GM12878 (cell line): Measurements from ENCODE around the gene RHOF. TPM values are rescaled to one million over a fixed set of nuclear protein-coding genes. Genes with fewer than 3 reads are reported as not detected.

ENCODE experiments used
- ATAC-seq: fragments of 200-7000 bp; cut with Tn5 transposase; 3 replicates; pipeline ENCODE4 v1.9.1; 2020; ENCODE audit warnings: mild to moderate bottlenecking, moderate library complexity
- BruUV-seq: library from RNA; stranded (reverse); fragments of 400-500 nt; replicated peaks from 2 replicates; lab custom pipeline; 2021; lab: Mats Ljungman, UMichigan
- CTCF ChIA-PET: fragments of 300-600 bp; sonication (Branson Sonifier 250); formaldehyde crosslinking; extraction: SDS; loops from one replicate; lab custom pipeline; 2021; ENCODE audit warnings: inconsistent platforms; lab: Yijun Ruan, JAX
- POLR2A ChIA-PET: fragments of 350-600 bp; formaldehyde crosslinking; extraction: SDS; loops from one replicate; lab custom pipeline; 2021; ENCODE audit warnings: inconsistent platforms; lab: Charles Lee
- RAD21 ChIA-PET: fragments of 300-600 bp; sonication (Branson Sonifier 250); formaldehyde crosslinking; loops from one replicate; lab custom pipeline; 2023; ENCODE audit warnings: antibody characterized with exemption; ENCODE audit not compliant: unreplicated experiment; lab: Charles Lee
- SMC1A ChIA-PET: fragments of 300-600 bp; sonication (Branson Sonifier 250); formaldehyde crosslinking; loops from one replicate; lab custom pipeline; 2023; ENCODE audit not compliant: unreplicated experiment, uncharacterized antibody; lab: Charles Lee
- DNase-seq: peaks from one replicate; pipeline ENCODE4 v3.0.0-alpha.2; 2011; ENCODE audit warnings: low read depth, low spot score
- FAIRE-seq: peaks from 3 replicates; lab custom pipeline; 2011; peaks lifted over from hg19 to GRCh38; lab: Jason Lieb, UNC
- H2AFZ ChIP-seq: 2 replicates; pipeline ENCODE4 v1.6.0; 2011; ENCODE audit warnings: low read depth, low read length, control low read depth; ENCODE audit not compliant: control insufficient read depth
- H3K27ac ChIP-seq: 2 replicates; pipeline ENCODE4 v1.5.1; 2011; ENCODE audit warnings: control low read depth; ENCODE audit not compliant: control insufficient read depth, insufficient read depth
- H3K27me3 ChIP-seq, 2 experiments: replicated peaks in 1 of 2; 2 replicates each; pipeline versions ENCODE4 v1.6.0 to v1.6.1; 2011; ENCODE audit warnings: low read length in 1 of 2; ENCODE audit not compliant: control insufficient read depth in 2 of 2, insufficient read depth in 2 of 2
- H3K36me3 ChIP-seq, 2 experiments: 2 replicates each; pipeline ENCODE4 v1.5.1; 2011; ENCODE audit warnings: low read length in 1 of 2; ENCODE audit not compliant: control insufficient read depth in 2 of 2, insufficient read depth in 2 of 2
- H3K4me1 ChIP-seq: 2 replicates; pipeline ENCODE4 v1.6.1; 2011; ENCODE audit warnings: mild to moderate bottlenecking, low read length, moderate library complexity, mixed read lengths; ENCODE audit not compliant: control insufficient read depth, insufficient read depth
- H3K4me2 ChIP-seq: 2 replicates; pipeline ENCODE4 v1.6.0; 2011; ENCODE audit warnings: control low read depth; ENCODE audit not compliant: control insufficient read depth, insufficient read depth
- H3K4me3 ChIP-seq: fragments of 200-600 bp; sonication (generic); 2 replicates; pipeline ENCODE4 v1.5.1; 2016
- H3K79me2 ChIP-seq: 2 replicates; pipeline ENCODE4 v1.6.0; 2011; ENCODE audit warnings: low read length; ENCODE audit not compliant: control insufficient read depth, insufficient read depth
- H3K9ac ChIP-seq: 2 replicates; pipeline ENCODE4 v1.8.0; 2011; ENCODE audit warnings: low read length, control low read depth, mixed read lengths; ENCODE audit not compliant: control insufficient read depth, insufficient read depth
- H3K9me3 ChIP-seq: replicated peaks from 3 replicates; pipeline ENCODE4 v1.5.1; 2011; ENCODE audit warnings: mild to moderate bottlenecking, low read length; ENCODE audit not compliant: control insufficient read depth, insufficient read depth
- H4K20me1 ChIP-seq: 2 replicates; pipeline ENCODE4 v1.6.0; 2011; ENCODE audit not compliant: control insufficient read depth, insufficient read depth
- ASH2L ChIP-seq: fragments of 300-600, 200-600 bp; sonication (generic); IDR thresholded peaks from 2 replicates; pipeline ENCODE4 v1.6.1; 2017; ENCODE audit warnings: low read depth, mild to moderate bottlenecking, borderline replicate concordance
- CBX3 ChIP-seq: fragments of 200-600 bp; sonication (generic); IDR thresholded peaks from 2 replicates; pipeline ENCODE4 v1.6.1; 2016; ENCODE audit warnings: low read depth, borderline replicate concordance
- CEBPB ChIP-seq, 2 experiments: fragments of 150-350 bp in 1 of 2; IDR thresholded peaks; 2 replicates each; pipeline ENCODE4 v1.6.1; 2012 to 2014; ENCODE audit warnings: low read depth in 2 of 2, low read length in 2 of 2, borderline replicate concordance in 1 of 2, inconsistent platforms in 1 of 2
- JUNB ChIP-seq: IDR thresholded peaks from 2 replicates; pipeline ENCODE4 v1.6.1; 2016; ENCODE audit warnings: antibody characterized with exemption, mild to moderate bottlenecking
- KAT2A ChIP-seq: conservative IDR thresholded peaks from 2 replicates; pipeline ENCODE4 v1.6.1; 2011; ENCODE audit warnings: low read depth, low read length; ENCODE audit not compliant: control insufficient read depth
- MXI1 ChIP-seq: fragments of 150-350 bp; IDR thresholded peaks from 2 replicates; pipeline ENCODE4 v1.6.1; 2011; ENCODE audit warnings: low read depth, mild to moderate bottlenecking, inconsistent platforms, low read length, improper control_type of control experiment
- REST ChIP-seq: IDR thresholded peaks from 2 replicates; pipeline ENCODE4 v1.6.1; 2012; ENCODE audit warnings: mild to moderate bottlenecking, low read depth, low read length
- SREBF2 ChIP-seq: IDR thresholded peaks from 2 replicates; pipeline ENCODE4 v1.6.1; 2012; ENCODE audit warnings: mild to moderate bottlenecking, low read length
- YBX1 ChIP-seq: fragments of 450-650 bp; IDR thresholded peaks from 2 replicates; pipeline ENCODE4 v1.6.1; 2016; ENCODE audit warnings: antibody characterized with exemption
- WGBS: methylation state at CpG from one replicate; pipeline ENCODE4 v1.1.6; 2016; ENCODE audit warnings: low lambda C conversion rate; ENCODE audit not compliant: insufficient replicate concordance, insufficient coverage; ENCODE audit errors: missing lambda C conversion rate; 5-methylcytosine and 5-hydroxymethylcytosine counted together
- in situ Hi-C: fragments of 300-500 bp; cut with MboI; formaldehyde crosslinking; loops from 9 replicates; pipeline ENCODE4 v1.14.3; 2018; ENCODE audit warnings: mixed read lengths
- intact Hi-C: fragments of 100-400 bp; cut with micrococcal nuclease; formaldehyde crosslinking; loops from one replicate; pipeline ENCODE4 v1.14.2; 2022; ENCODE audit not compliant: unreplicated experiment
- polyA plus RNA-seq, 11 experiments: library from polyadenylated mRNA; depleted of rRNA in 4 of 11; unstranded in 6 of 11; stranded (reverse) in 5 of 11; fragments of >200 nt; fragmentation: Nextera tagmentation in 4 of 11; fragmentation: Illumina TruSeq in 1 of 11; extraction: Ambion mirVana in 4 of 11; extraction: Trizol in 1 of 11; gene quantifications; 1 replicate in 1 of 11; 2 replicates in 10 of 11; pipeline versions ENCODE4 v1.2.1 to v1.2.3, GENCODE V29; 2011 to 2016; ENCODE audit warnings: inconsistent platforms in 2 of 11, missing spikeins in 2 of 11, low read depth in 1 of 11
- total RNA-seq, 4 experiments: library from RNA; depleted of rRNA in 3 of 4; stranded (reverse); fragments of >200 nt in 3 of 4; fragmentation: Illumina TruSeq in 1 of 4; extraction: Trizol in 1 of 4; gene quantifications; 2 replicates each; pipeline versions ENCODE4 v1.2.1 to v1.2.3, GENCODE V29; 2013 to 2021
- TF ChIP-seq, protein P1 (sequence below): fragments of 150-350 bp; IDR thresholded peaks from 2 replicates; pipeline ENCODE4 v1.6.1; 2014; ENCODE audit warnings: mild to moderate bottlenecking, low read depth, low read length
- TF ChIP-seq, protein P2 (sequence below): fragments of 450-650 bp; formaldehyde crosslinking; IDR thresholded peaks from 2 replicates; pipeline ENCODE4 v1.4.0; 2022; ENCODE audit warnings: mild to moderate bottlenecking, moderate library complexity

The RHOF gene
- total and polyA plus RNA-seq, 10 of the 15 experiments (the other 5 are each of a cell fraction or from before 2014, with no cell fraction given), result 6.1 to 78.7 (median 39.7) TPM

GRCh38 chr12:121808623-121809022 is 15.1 kb upstream of the RHOF start:
- SMC1A ChIA-PET, result interaction anchor here (12.2 kb wide), 1 partner anchor 15 kb away, joined by 226 read pairs; the partner anchor contains the start of gene RHOF
- ATAC-seq (no peak), DNase-seq (no peak), FAIRE-seq (no peak)
- no peak overlapping the region for H3K9ac ChIP-seq
- TF ChIP-seq ASH2L, result no peak
- TF ChIP-seq KAT2A, result no peak
- no peak for TF ChIP-seq MXI1
- no peak for TF ChIP-seq REST
- TF ChIP-seq, protein P1, sequence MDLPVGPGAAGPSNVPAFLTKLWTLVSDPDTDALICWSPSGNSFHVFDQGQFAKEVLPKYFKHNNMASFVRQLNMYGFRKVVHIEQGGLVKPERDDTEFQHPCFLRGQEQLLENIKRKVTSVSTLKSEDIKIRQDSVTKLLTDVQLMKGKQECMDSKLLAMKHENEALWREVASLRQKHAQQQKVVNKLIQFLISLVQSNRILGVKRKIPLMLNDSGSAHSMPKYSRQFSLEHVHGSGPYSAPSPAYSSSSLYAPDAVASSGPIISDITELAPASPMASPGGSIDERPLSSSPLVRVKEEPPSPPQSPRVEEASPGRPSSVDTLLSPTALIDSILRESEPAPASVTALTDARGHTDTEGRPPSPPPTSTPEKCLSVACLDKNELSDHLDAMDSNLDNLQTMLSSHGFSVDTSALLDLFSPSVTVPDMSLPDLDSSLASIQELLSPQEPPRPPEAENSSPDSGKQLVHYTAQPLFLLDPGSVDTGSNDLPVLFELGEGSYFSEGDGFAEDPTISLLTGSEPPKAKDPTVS, result no peak
- TF ChIP-seq SREBF2, result no peak
- TF ChIP-seq YBX1, result no peak
- no peak for TF ChIP-seq CEBPB (IDR thresholded peaks at IDR 0.05; ENCODE audit: borderline replicate concordance in 1 of 2, low read depth in 2 of 2, low read length in 2 of 2)
- no peak for TF ChIP-seq JUNB
- TF ChIP-seq, protein P2, sequence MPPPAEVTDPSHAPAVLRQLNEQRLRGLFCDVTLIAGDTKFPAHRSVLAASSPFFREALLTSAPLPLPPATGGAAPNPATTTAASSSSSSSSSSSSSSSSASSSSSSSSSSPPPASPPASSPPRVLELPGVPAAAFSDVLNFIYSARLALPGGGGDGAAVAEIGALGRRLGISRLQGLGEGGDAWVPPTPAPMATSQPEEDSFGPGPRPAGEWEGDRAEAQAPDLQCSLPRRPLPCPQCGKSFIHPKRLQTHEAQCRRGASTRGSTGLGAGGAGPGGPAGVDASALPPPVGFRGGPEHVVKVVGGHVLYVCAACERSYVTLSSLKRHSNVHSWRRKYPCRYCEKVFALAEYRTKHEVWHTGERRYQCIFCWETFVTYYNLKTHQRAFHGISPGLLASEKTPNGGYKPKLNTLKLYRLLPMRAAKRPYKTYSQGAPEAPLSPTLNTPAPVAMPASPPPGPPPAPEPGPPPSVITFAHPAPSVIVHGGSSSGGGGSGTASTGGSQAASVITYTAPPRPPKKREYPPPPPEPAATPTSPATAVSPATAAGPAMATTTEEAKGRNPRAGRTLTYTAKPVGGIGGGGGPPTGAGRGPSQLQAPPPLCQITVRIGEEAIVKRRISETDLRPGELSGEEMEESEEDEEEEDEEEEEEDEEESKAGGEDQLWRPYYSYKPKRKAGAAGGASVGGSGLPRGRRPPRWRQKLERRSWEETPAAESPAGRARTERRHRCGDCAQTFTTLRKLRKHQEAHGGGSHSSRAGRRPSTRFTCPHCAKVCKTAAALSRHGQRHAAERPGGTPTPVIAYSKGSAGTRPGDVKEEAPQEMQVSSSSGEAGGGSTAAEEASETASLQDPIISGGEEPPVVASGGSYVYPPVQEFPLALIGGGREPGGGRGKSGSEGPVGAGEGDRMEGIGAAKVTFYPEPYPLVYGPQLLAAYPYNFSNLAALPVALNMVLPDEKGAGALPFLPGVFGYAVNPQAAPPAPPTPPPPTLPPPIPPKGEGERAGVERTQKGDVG, result no peak
- TF ChIP-seq CBX3, result no peak
- H3K4me3 ChIP-seq, result no peak overlapping the region
- no TSS peak for BruUV-seq
- CTCF ChIA-PET, result interaction anchor here (1.6 to 13.6 kb wide), 2 partner anchors 12 to 35 kb away, joined by 3 to 565 read pairs; partner anchors contain the start of gene RHOF
- H4K20me1 ChIP-seq, result peaks cover 9% of the 10 kb centered on the region
- H3K27ac ChIP-seq, result no peak overlapping the region
- no peak overlapping the region for H2AFZ ChIP-seq
- H3K4me2 ChIP-seq, result no peak overlapping the region
- H3K9me3 ChIP-seq, result no peaks in the 10 kb centered on the region
- POLR2A ChIA-PET, result interaction anchor here (0.6 to 10.1 kb wide), 2 partner anchors 16 to 102 kb away, joined by 3 to 155 read pairs; partner anchors contain the start of gene RHOF
- H3K36me3 ChIP-seq, result peaks cover 6 to 16% of the 10 kb centered on the region in 2 experiments; a peak in 3 of 4 replicates
- RAD21 ChIA-PET, result interaction anchor here (13.1 kb wide), 1 partner anchor 14 kb away, joined by 395 read pairs; the partner anchor contains the start of gene RHOF
- 93% methylated on average over 8 of the region's 8 CpGs for WGBS
- no peaks in the 10 kb centered on the region for H3K27me3 ChIP-seq
- H3K4me1 ChIP-seq, result peaks cover 23% of the 10 kb centered on the region
- intact Hi-C loops, result no loop called here
- peaks cover 60% of the 10 kb centered on the region for H3K79me2 ChIP-seq
- in situ Hi-C loops, result no loop called here
